Measurements from ENCODE around the gene CACNA1D.

DNA sequence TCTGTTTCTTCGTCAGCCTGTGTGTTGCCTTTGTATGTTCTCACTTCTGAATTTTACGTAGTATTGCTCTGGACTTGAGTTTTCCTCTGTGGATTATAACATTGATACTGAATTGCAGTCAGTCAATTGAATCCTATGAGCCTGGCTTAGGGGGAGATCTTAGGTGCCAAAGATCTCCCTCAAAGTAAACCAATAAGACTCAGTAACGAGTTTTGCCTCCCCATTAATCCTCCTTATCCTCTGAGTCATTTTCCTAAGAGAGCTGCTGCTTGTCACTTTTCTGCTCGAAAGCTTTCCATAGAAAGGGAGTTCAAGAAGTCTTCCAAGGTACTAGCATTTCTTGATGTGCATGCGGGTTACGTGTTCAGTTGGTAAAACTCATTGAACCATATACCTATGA lies 225.4 kb downstream of the CACNA1D start:
- TF ChIP-seq, protein P1, sequence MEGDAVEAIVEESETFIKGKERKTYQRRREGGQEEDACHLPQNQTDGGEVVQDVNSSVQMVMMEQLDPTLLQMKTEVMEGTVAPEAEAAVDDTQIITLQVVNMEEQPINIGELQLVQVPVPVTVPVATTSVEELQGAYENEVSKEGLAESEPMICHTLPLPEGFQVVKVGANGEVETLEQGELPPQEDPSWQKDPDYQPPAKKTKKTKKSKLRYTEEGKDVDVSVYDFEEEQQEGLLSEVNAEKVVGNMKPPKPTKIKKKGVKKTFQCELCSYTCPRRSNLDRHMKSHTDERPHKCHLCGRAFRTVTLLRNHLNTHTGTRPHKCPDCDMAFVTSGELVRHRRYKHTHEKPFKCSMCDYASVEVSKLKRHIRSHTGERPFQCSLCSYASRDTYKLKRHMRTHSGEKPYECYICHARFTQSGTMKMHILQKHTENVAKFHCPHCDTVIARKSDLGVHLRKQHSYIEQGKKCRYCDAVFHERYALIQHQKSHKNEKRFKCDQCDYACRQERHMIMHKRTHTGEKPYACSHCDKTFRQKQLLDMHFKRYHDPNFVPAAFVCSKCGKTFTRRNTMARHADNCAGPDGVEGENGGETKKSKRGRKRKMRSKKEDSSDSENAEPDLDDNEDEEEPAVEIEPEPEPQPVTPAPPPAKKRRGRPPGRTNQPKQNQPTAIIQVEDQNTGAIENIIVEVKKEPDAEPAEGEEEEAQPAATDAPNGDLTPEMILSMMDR (IDR thresholded peaks at IDR 0.05): no peak
- TF ChIP-seq POLR2A (IDR thresholded peaks at IDR 0.05): no peak

Data from body of pancreas (tissue), 4 donors.